Endothelial cell (in vitro differentiated cells): ENCODE data around the gene FARP1. TPM values are rescaled to one million over a fixed set of nuclear protein-coding genes. Genes with fewer than 3 reads are reported as not detected.

Source experiments
- DNase-seq: peaks from one replicate; pipeline ENCODE4 v3.0.0; 2021; ENCODE audit warnings: low spot score
- H3K27ac Mint-ChIP-seq: one replicate; pipeline ENCODE4 v1.8.0; 2021; ENCODE audit warnings: mixed read lengths, inconsistent platforms; ENCODE audit not compliant: unreplicated experiment
- H3K27me3 Mint-ChIP-seq: one replicate; pipeline ENCODE4 v1.8.0; 2021; ENCODE audit warnings: mild to moderate bottlenecking, moderate library complexity, mixed read lengths, inconsistent platforms; ENCODE audit not compliant: unreplicated experiment
- H3K36me3 Mint-ChIP-seq: one replicate; pipeline ENCODE4 v1.8.0; 2021; ENCODE audit warnings: mild to moderate bottlenecking, low read depth, mixed read lengths, inconsistent platforms; ENCODE audit not compliant: unreplicated experiment
- H3K4me1 Mint-ChIP-seq: one replicate; pipeline ENCODE4 v1.8.0; 2021; ENCODE audit warnings: mild to moderate bottlenecking, mixed read lengths, inconsistent platforms; ENCODE audit not compliant: unreplicated experiment
- H3K4me3 Mint-ChIP-seq: one replicate; pipeline ENCODE4 v1.8.0; 2021; ENCODE audit warnings: mild to moderate bottlenecking, mixed read lengths, inconsistent platforms; ENCODE audit not compliant: unreplicated experiment
- H3K9me3 Mint-ChIP-seq: one replicate; pipeline ENCODE4 v1.8.0; 2021; ENCODE audit warnings: mixed read lengths, inconsistent platforms; ENCODE audit not compliant: unreplicated experiment
- CTCF ChIP-seq: fragments of 200-600 bp; sonication (generic); IDR thresholded peaks from one replicate; pipeline ENCODE4 v1.5.0; 2021; ENCODE audit warnings: antibody characterized with exemption; ENCODE audit not compliant: unreplicated experiment
- total RNA-seq: library from RNA; stranded (reverse); fragmentation: NEBNext Ultra II Directional; extraction: Animal tissue kit (Norgen Biotek cat#: 25700); gene quantifications from one replicate; pipeline ENCODE4 v1.2.1, GENCODE V29; 2021; ENCODE audit not compliant: unreplicated experiment

FARP1 gene
- total RNA-seq, 1 donor from 2014 or later, result 167 TPM

GRCh38 chr13:98349731-98350305 lies 206.9 kb downstream of the FARP1 start:
- Mint-ChIP-seq H3K27ac (no peak overlapping the region), H3K9me3 (no peaks in the 10 kb centered on the region), H3K36me3 (peaks cover 14% of the 10 kb centered on the region), H3K4me3 (no peak overlapping the region), H3K4me1 (peaks cover 14% of the 10 kb centered on the region), H3K27me3 (peaks cover 5% of the 10 kb centered on the region)
- no peak for TF ChIP-seq CTCF
- DNase-seq, result peak; percentile 43

GRCh38 chr13:98350746-98351330 lies 207.9 kb downstream of the FARP1 start:
- Mint-ChIP-seq H3K36me3 (peaks cover 4% of the 10 kb centered on the region), H3K27ac (no peak overlapping the region), H3K4me3 (no peak overlapping the region), H3K9me3 (no peaks in the 10 kb centered on the region), H3K4me1 (peaks cover 14% of the 10 kb centered on the region), H3K27me3 (peaks cover 5% of the 10 kb centered on the region)
- no peak for DNase-seq
- no peak for TF ChIP-seq CTCF

- no peak for DNase-seq
- Mint-ChIP-seq H3K36me3 (peaks cover 2% of the 10 kb centered on the region), H3K27ac (no peak overlapping the region), H3K27me3 (peaks cover 5% of the 10 kb centered on the region), H3K9me3 (no peaks in the 10 kb centered on the region), H3K4me1 (peaks cover 14% of the 10 kb centered on the region), H3K4me3 (no peak overlapping the region)
- TF ChIP-seq CTCF, result no peak
Measured at GRCh38 chr13:98351636-98352035, 208.7 kb downstream of the FARP1 start.

GRCh38 chr13:98352226-98352625 lies 209.3 kb downstream of the FARP1 start:
- TF ChIP-seq CTCF, result no peak
- no peak for DNase-seq
- peaks cover 5% of the 10 kb centered on the region for H3K27me3 Mint-ChIP-seq
- H3K36me3 Mint-ChIP-seq, result no peaks in the 10 kb centered on the region
- H3K4me3 Mint-ChIP-seq, result no peak overlapping the region
- H3K9me3 Mint-ChIP-seq, result no peaks in the 10 kb centered on the region
- peaks cover 16% of the 10 kb centered on the region for H3K4me1 Mint-ChIP-seq
- H3K27ac Mint-ChIP-seq, result peak overlapping the region; percentile 76

- no peaks in the 10 kb centered on the region for H3K36me3 Mint-ChIP-seq
- no peak overlapping the region for H3K4me3 Mint-ChIP-seq
- no peaks in the 10 kb centered on the region for H3K9me3 Mint-ChIP-seq
- peaks cover 5% of the 10 kb centered on the region for H3K27me3 Mint-ChIP-seq
- no peak overlapping the region for H3K27ac Mint-ChIP-seq
- peaks cover 20% of the 10 kb centered on the region for H3K4me1 Mint-ChIP-seq
- DNase-seq, result no peak
- TF ChIP-seq CTCF, result no peak
Measured at GRCh38 chr13:98353750-98354149, 210.9 kb downstream of the FARP1 start.
